Endodermal cell (in vitro differentiated cells): ENCODE measurements around the gene MUC6. TPM values are rescaled to one million over a fixed set of nuclear protein-coding genes. Genes with fewer than 3 reads are reported as not detected.

Experiments
- DNase-seq: peaks from one replicate; pipeline ENCODE4 v3.0.0-alpha.2; 2017
- H3K27ac ChIP-seq: 2 replicates; pipeline ENCODE4 v1.5.1; 2013; ENCODE audit warnings: mild to moderate bottlenecking, low read depth, low read length, moderate library complexity
- H3K27me3 ChIP-seq: 2 replicates; pipeline ENCODE4 v1.6.1; 2013; ENCODE audit warnings: mild to moderate bottlenecking, low read length, moderate library complexity; ENCODE audit not compliant: insufficient read depth, control insufficient read depth, poor library complexity, severe bottlenecking
- H3K36me3 ChIP-seq: 2 replicates; pipeline ENCODE4 v1.7.0; 2013; ENCODE audit warnings: mild to moderate bottlenecking, low read length, moderate library complexity; ENCODE audit not compliant: control insufficient read depth, insufficient read depth
- H3K4me1 ChIP-seq: one replicate; pipeline ENCODE4 v1.7.0; 2013; ENCODE audit warnings: low read length; ENCODE audit not compliant: control insufficient read depth, insufficient read depth
- H3K4me3 ChIP-seq: 2 replicates; pipeline ENCODE4 v1.5.1; 2013; ENCODE audit warnings: mild to moderate bottlenecking, low read length, moderate library complexity
- H3K9ac ChIP-seq: 2 replicates; pipeline ENCODE4 v1.6.1; 2013; ENCODE audit warnings: mild to moderate bottlenecking, low read length, moderate library complexity; ENCODE audit not compliant: poor library complexity, severe bottlenecking; ENCODE audit errors: extremely low read depth
- H3K9me3 ChIP-seq: 2 replicates; pipeline ENCODE4 v1.6.1; 2013; ENCODE audit warnings: mild to moderate bottlenecking, low read length, moderate library complexity; ENCODE audit not compliant: control insufficient read depth
- H3K27ac Mint-ChIP-seq: 2 replicates; pipeline ENCODE4 v1.8.0; 2020; ENCODE audit warnings: mixed read lengths
- H3K27me3 Mint-ChIP-seq: 2 replicates; pipeline ENCODE4 v1.8.0; 2021; ENCODE audit warnings: mild to moderate bottlenecking, mixed read lengths; ENCODE audit not compliant: insufficient read depth
- H3K36me3 Mint-ChIP-seq: 2 replicates; pipeline ENCODE4 v1.8.0; 2020; ENCODE audit warnings: low read depth, mixed read lengths
- H3K4me1 Mint-ChIP-seq: 2 replicates; pipeline ENCODE4 v1.8.0; 2020; ENCODE audit warnings: mixed read lengths
- H3K4me3 Mint-ChIP-seq: 2 replicates; pipeline ENCODE4 v1.8.0; 2020; ENCODE audit warnings: mild to moderate bottlenecking, moderate library complexity, mixed read lengths
- H3K9me3 Mint-ChIP-seq: 2 replicates; pipeline ENCODE4 v1.8.0; 2020; ENCODE audit warnings: mild to moderate bottlenecking, mixed read lengths
- CTCF ChIP-seq: fragments of 200-600 bp; sonication (generic); conservative IDR thresholded peaks from 2 replicates; pipeline ENCODE4 v1.5.0; 2021; ENCODE audit warnings: antibody characterized with exemption, mild to moderate bottlenecking
- WGBS, 2 experiments: methylation state at CpG; one replicate each; pipeline versions ENCODE4 v1.1.5 to v1.1.7; 2013; ENCODE audit warnings: missing lambda C conversion rate in 2 of 2, mixed read lengths in 1 of 2; ENCODE audit not compliant: insufficient coverage in 1 of 2, insufficient read length in 1 of 2; 5-methylcytosine and 5-hydroxymethylcytosine counted together
- total RNA-seq, 2 donors: library from RNA; stranded (reverse); fragmentation: NEBNext Ultra II Directional in 1 of 2; extraction: Animal tissue kit (Norgen Biotek cat#: 25700) in 1 of 2; gene quantifications; 2 replicates in 1 of 2; 3 replicates in 1 of 2; pipeline ENCODE4 v1.2.1, GENCODE V29; 2021

Gene MUC6
- total RNA-seq, 2 donors from 2014 or later, result 0.26 to 0.40 TPM

- Histone ChIP-seq H3K4me3 (no peak overlapping the region), H3K9ac (no peak overlapping the region), H3K27ac (no peak overlapping the region), H3K27me3 (no peaks in the 10 kb centered on the region), H3K4me1 (no peaks in the 10 kb centered on the region), H3K36me3 (no peaks in the 10 kb centered on the region), H3K9me3 (no peaks in the 10 kb centered on the region)
- no peak overlapping the region for H3K4me3 Mint-ChIP-seq
- no peaks in the 10 kb centered on the region for H3K4me1 Mint-ChIP-seq
- TF ChIP-seq CTCF, result no peak
- no peaks in the 10 kb centered on the region for H3K36me3 Mint-ChIP-seq
- no peaks in the 10 kb centered on the region for H3K27me3 Mint-ChIP-seq
- no peaks in the 10 kb centered on the region for H3K9me3 Mint-ChIP-seq
- DNase-seq, result peak; percentile 44
- WGBS, 2 experiments, result 76 to 86% methylated on average over 8 to 14 of the region's 14 CpGs
- H3K27ac Mint-ChIP-seq, result no peak overlapping the region
Measured at GRCh38 chr11:1082346-1082727, 45.8 kb upstream of the MUC6 start.

GRCh38 chr11:1081601-1082311 lies 45.2 kb upstream of the MUC6 start:
- H3K4me1 ChIP-seq, result no peaks in the 10 kb centered on the region
- no peak overlapping the region for H3K4me3 Mint-ChIP-seq
- DNase-seq, result peak; percentile 38
- H3K27me3 Mint-ChIP-seq, result no peaks in the 10 kb centered on the region
- H3K9me3 ChIP-seq, result no peaks in the 10 kb centered on the region
- 87 to 88% methylated on average over 18 to 33 of the region's 33 CpGs for WGBS, 2 experiments
- no peaks in the 10 kb centered on the region for H3K36me3 ChIP-seq
- no peaks in the 10 kb centered on the region for H3K4me1 Mint-ChIP-seq
- no peaks in the 10 kb centered on the region for H3K36me3 Mint-ChIP-seq
- no peaks in the 10 kb centered on the region for H3K9me3 Mint-ChIP-seq
- H3K4me3 ChIP-seq, result no peak overlapping the region
- H3K27ac Mint-ChIP-seq, result no peak overlapping the region
- H3K9ac ChIP-seq, result no peak overlapping the region
- no peaks in the 10 kb centered on the region for H3K27me3 ChIP-seq
- no peak overlapping the region for H3K27ac ChIP-seq
- no peak for TF ChIP-seq CTCF

- Histone ChIP-seq H3K4me1 (no peaks in the 10 kb centered on the region), H3K9ac (no peak overlapping the region), H3K9me3 (no peaks in the 10 kb centered on the region), H3K27me3 (no peaks in the 10 kb centered on the region), H3K4me3 (no peak overlapping the region), H3K36me3 (no peaks in the 10 kb centered on the region), H3K27ac (no peak overlapping the region)
- 93 to 96% methylated on average over 35 to 39 of the region's 39 CpGs for WGBS, 2 experiments
- no peaks in the 10 kb centered on the region for H3K9me3 Mint-ChIP-seq
- H3K36me3 Mint-ChIP-seq, result no peaks in the 10 kb centered on the region
- DNase-seq, result no peak
- H3K27me3 Mint-ChIP-seq, result no peaks in the 10 kb centered on the region
- no peak overlapping the region for H3K27ac Mint-ChIP-seq
- no peak for TF ChIP-seq CTCF
- H3K4me1 Mint-ChIP-seq, result no peaks in the 10 kb centered on the region
- no peak overlapping the region for H3K4me3 Mint-ChIP-seq
Measured at GRCh38 chr11:1078191-1078601, 41.7 kb upstream of the MUC6 start.
